GM23248 (cell line): ENCODE data around the gene ZNF536.

Experiments
- EZH2 ChIP-seq: fragments of 200-600 bp; sonication (generic); IDR thresholded peaks from 2 replicates; pipeline ENCODE4 v1.6.1; 2018; ENCODE audit warnings: antibody characterized with exemption, mild to moderate bottlenecking; ENCODE audit not compliant: insufficient read depth, poor library complexity, severe bottlenecking
- EZH2phosphoT487 ChIP-seq: fragments of 200-600 bp; sonication (generic); IDR thresholded peaks from 2 replicates; pipeline ENCODE4 v1.6.1; 2018; ENCODE audit warnings: antibody characterized with exemption, moderate library complexity, mild to moderate bottlenecking, low read depth; ENCODE audit not compliant: insufficient read depth

DNA sequence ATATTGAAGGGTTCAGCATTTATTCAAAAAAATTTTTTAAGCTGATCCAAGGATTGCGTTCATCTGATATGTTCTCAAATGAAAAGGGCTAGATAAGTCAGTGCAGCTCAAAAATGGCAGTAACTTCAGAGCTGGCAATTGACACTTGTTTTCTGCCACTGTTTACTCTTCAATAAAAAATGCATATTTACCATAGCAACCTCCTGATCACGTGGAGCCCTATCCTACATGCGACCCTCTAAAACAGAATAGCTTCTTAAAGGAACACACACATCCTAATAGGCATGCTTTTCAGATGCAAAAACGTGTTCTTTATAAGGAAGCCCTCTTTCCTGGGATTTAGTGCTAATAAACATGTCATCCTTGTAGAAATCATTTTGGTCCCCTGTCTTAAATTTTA, 150.2 kb downstream of the ZNF536 start:
- no peak for TF ChIP-seq EZH2
- no peak for TF ChIP-seq EZH2phosphoT487
